ENCODE data around the gene LCE3B. TPM values are rescaled to one million over a fixed set of nuclear protein-coding genes. Genes with fewer than 3 reads are reported as not detected.
A peak's percentile ranks its signal among the peaks of the same experiment; 100 is the strongest.
"Not testable (repeated sequence)": the region's sequence is repeated elsewhere in the genome, so short reads cannot be mapped to it uniquely, and the experiment has no call there.

LCE3B gene, protein sequence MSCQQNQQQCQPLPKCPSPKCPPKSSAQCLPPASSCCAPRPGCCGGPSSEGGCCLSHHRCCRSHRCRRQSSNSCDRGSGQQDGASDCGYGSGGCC
- total RNA-seq: not detected

DNA sequence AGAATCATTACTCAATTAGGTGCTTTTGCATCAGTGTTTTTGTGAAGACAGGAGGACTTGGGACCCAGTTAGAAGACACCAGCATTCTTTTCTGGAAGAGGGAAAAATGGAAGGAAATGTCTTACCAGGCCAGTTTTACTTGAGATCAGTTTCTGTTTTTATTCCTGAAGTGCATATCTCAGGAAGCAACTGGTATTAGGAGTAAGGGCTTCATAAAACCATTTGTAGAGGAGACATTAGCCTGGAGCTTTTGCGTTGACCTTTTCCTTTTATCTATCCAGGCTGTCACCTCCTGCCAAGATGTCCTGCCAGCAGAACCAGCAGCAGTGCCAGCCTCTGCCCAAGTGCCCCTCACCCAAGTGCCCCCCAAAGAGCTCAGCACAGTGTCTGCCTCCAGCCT is at the start of gene LCE3B:
Gene LCE3B, plus strand, starts transcription at position 301 of the 400 bp plus-strand sequence. Its CDS starts 0 bp downstream, at position 301.
- Histone ChIP-seq H3K9me3 (peaks cover 0 to 7% (median 1%) of the 10 kb centered on the region in 4 donors), H3K4me1 (no peaks in the 10 kb centered on the region), H3K27ac (no peak within 1 kb of the TSS), H3K36me3 (no peaks in the 10 kb centered on the region), H3K4me3 (no peak within 1 kb of the TSS), H3K27me3 (no peaks in the 10 kb centered on the region)
- ATAC-seq (ENCODE audit: low FRiP score in 2 of 2): no peak
- TF ChIP-seq EP300 (IDR thresholded peaks at IDR 0.05) (no peak), POLR2A (IDR thresholded peaks at IDR 0.05) (no peak), CTCF (IDR thresholded peaks at IDR 0.05) (no peak), POLR2AphosphoS5 (IDR thresholded peaks at IDR 0.05) (no peak)
- no peak for DNase-seq
- 80% methylated on average over 1 of the region's 1 CpG; no CpG with 5 or more reads in 1 of the 2 donors for WGBS, 2 donors

DNA sequence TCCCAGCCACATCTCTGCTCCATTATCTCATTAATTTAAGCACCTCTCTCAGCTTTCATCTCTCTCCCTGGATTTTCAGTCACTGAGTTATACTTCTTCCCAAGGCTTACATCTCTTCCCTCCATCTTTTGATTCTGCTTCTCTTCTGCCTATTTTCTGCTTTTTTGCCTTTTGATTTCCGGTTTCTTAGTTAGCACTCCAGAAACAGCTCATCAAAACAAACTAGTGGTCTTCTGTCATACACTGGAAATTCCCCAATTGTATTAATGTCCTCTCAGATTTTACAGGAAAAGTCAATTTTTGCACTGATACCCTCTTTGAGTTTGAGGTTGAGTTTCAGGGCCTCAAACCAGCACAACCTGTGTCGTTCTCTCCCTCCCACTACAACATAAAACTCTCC is 48.5 kb upstream of the LCE3B start:
- H3K4me3 ChIP-seq: no peak overlapping the region
- WGBS, 2 donors: 78 to 81% methylated on average over 2 of the region's 2 CpGs
- H3K36me3 ChIP-seq: no peaks in the 10 kb centered on the region
- no peaks in the 10 kb centered on the region for H3K27me3 ChIP-seq
- H3K27ac ChIP-seq: no peak overlapping the region
- H3K9me3 ChIP-seq: peaks cover 0 to 8% (median 5%) of the 10 kb centered on the region in 4 donors
- no peaks in the 10 kb centered on the region for H3K4me1 ChIP-seq
- DNase-seq (no peak), ATAC-seq (ENCODE audit: low FRiP score in 2 of 2) (no peak)
- TF ChIP-seq POLR2A (IDR thresholded peaks at IDR 0.05) (no peak), EP300 (IDR thresholded peaks at IDR 0.05) (no peak), CTCF (IDR thresholded peaks at IDR 0.05) (no peak), POLR2AphosphoS5 (IDR thresholded peaks at IDR 0.05) (no peak)

- Histone ChIP-seq H3K4me1 (no peaks in the 10 kb centered on the region), H3K27me3 (no peaks in the 10 kb centered on the region), H3K27ac (no peak overlapping the region), H3K36me3 (no peaks in the 10 kb centered on the region), H3K9me3 (peaks cover 0 to 8% (median 5%) of the 10 kb centered on the region in 4 donors), H3K4me3 (no peak overlapping the region)
- DNase-seq (peak in 1 of 2 donors; percentile 52), ATAC-seq (ENCODE audit: low FRiP score in 2 of 2) (peak in 1 of 2 donors; percentile 11)
- 80 to 83% methylated on average over 7 to 14 of the region's 14 CpGs for WGBS, 2 donors
- TF ChIP-seq CTCF (IDR thresholded peaks at IDR 0.05) (no peak), POLR2A (IDR thresholded peaks at IDR 0.05) (no peak), EP300 (IDR thresholded peaks at IDR 0.05) (no peak), POLR2AphosphoS5 (IDR thresholded peaks at IDR 0.05) (no peak)
Measured at GRCh38 chr1:152565535-152566215, 47.9 kb upstream of the LCE3B start.

GRCh38 chr1:152566681-152567080 is 46.9 kb upstream of the LCE3B start, which contains the start of gene LCE3E:
LCE3E (minus strand) TSS chr1:152566780; CDS start chr1:152566208, 572 bp downstream.
- 53 to 71% methylated on average over 1 of the region's 1 CpG for WGBS, 2 donors
- no peaks in the 10 kb centered on the region for H3K36me3 ChIP-seq
- no peak within 1 kb of the TSS for H3K4me3 ChIP-seq
- TF ChIP-seq EP300 (IDR thresholded peaks at IDR 0.05): no peak
- TF ChIP-seq CTCF (IDR thresholded peaks at IDR 0.05): no peak
- no peak within 1 kb of the TSS for H3K27ac ChIP-seq
- ATAC-seq (ENCODE audit: low FRiP score in 2 of 2) (peak; percentile 14 to 49), DNase-seq (no peak)
- H3K4me1 ChIP-seq: no peaks in the 10 kb centered on the region
- H3K27me3 ChIP-seq: no peaks in the 10 kb centered on the region
- peaks cover 0 to 8% (median 5%) of the 10 kb centered on the region in 4 donors for H3K9me3 ChIP-seq

- WGBS, 2 donors: 79 to 88% methylated on average over 2 of the region's 2 CpGs
Measured at GRCh38 chr1:152577168-152577567, 36.4 kb upstream of the LCE3B start.

DNA sequence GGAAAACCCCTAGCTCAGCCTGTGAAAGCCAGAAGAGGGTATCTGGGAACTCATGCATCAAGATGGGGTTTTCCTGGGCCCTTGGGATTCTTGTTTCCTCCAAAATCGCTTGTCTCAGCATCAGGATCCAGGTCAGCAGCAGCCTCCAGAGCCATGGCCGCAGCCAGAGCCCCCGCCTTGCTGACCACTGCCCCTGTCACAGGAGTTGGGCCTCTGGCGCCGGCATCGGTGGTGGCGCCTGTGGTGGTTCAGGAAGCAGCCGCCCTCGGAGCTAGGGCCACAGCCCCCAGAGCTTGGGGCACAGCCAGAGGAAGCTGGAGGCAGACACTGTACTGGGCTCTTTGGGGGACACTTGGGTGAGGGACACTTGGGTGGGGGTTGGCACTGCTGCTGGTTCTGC is 34.1 kb upstream of the LCE3B start:
- DNase-seq: peak in 1 of 2 donors; percentile 49
- H3K4me1 ChIP-seq; H3K9me3 ChIP-seq; H3K27me3 ChIP-seq; H3K36me3 ChIP-seq; H3K27ac ChIP-seq; H3K4me3 ChIP-seq; ATAC-seq (ENCODE audit: low FRiP score in 2 of 2): not testable (repeated sequence)
- WGBS, 2 donors: 90% methylated on average over 9 of the region's 9 CpGs; no CpG with 5 or more reads in 1 of the 2 donors

More at GRCh38 chr1:152577168-152577567, 36.4 kb upstream of the LCE3B start:
- Histone ChIP-seq H3K27ac (no peak overlapping the region), H3K36me3 (no peaks in the 10 kb centered on the region), H3K9me3 (no peaks in the 10 kb centered on the region), H3K27me3 (no peaks in the 10 kb centered on the region), H3K4me1 (no peaks in the 10 kb centered on the region), H3K4me3 (no peak overlapping the region)
- DNase-seq: no peak
- ATAC-seq (ENCODE audit: low FRiP score in 2 of 2): no peak
- TF ChIP-seq EP300 (IDR thresholded peaks at IDR 0.05) (no peak), POLR2A (IDR thresholded peaks at IDR 0.05) (no peak), POLR2AphosphoS5 (IDR thresholded peaks at IDR 0.05) (no peak), CTCF (IDR thresholded peaks at IDR 0.05) (no peak)
